Neural cell (in vitro differentiated cells): Measurements from ENCODE around the gene MAGI2.

Source experiments
- EP300 ChIP-seq: fragments of 450-650 bp; conservative IDR thresholded peaks from 2 replicates; pipeline ENCODE4 v1.6.1; 2014; ENCODE audit warnings: antibody characterized with exemption, mild to moderate bottlenecking, moderate library complexity; ENCODE audit not compliant: poor library complexity, severe bottlenecking
- MXI1 ChIP-seq: fragments of 450-650 bp; conservative IDR thresholded peaks from 2 replicates; pipeline ENCODE4 v1.6.1; 2014; ENCODE audit warnings: antibody characterized with exemption, mild to moderate bottlenecking; ENCODE audit not compliant: poor library complexity, severe bottlenecking
- RAD21 ChIP-seq: fragments of 450-650 bp; conservative IDR thresholded peaks from 2 replicates; pipeline ENCODE4 v1.6.1; 2014; ENCODE audit warnings: antibody characterized with exemption, mild to moderate bottlenecking, moderate library complexity
- TF ChIP-seq, protein P1 (sequence below): fragments of 450-650 bp; IDR thresholded peaks from 2 replicates; pipeline ENCODE4 v1.5.1; 2014; ENCODE audit warnings: antibody characterized with exemption, mild to moderate bottlenecking, moderate library complexity; ENCODE audit not compliant: poor library complexity, severe bottlenecking
- TF ChIP-seq, protein P2 (sequence below): IDR thresholded peaks from 2 replicates; pipeline ENCODE4 v1.6.1; 2012; ENCODE audit warnings: borderline replicate concordance

GRCh38 chr7:79118143-79118542 is 335.3 kb downstream of the MAGI2 start:
- TF ChIP-seq, protein P1, sequence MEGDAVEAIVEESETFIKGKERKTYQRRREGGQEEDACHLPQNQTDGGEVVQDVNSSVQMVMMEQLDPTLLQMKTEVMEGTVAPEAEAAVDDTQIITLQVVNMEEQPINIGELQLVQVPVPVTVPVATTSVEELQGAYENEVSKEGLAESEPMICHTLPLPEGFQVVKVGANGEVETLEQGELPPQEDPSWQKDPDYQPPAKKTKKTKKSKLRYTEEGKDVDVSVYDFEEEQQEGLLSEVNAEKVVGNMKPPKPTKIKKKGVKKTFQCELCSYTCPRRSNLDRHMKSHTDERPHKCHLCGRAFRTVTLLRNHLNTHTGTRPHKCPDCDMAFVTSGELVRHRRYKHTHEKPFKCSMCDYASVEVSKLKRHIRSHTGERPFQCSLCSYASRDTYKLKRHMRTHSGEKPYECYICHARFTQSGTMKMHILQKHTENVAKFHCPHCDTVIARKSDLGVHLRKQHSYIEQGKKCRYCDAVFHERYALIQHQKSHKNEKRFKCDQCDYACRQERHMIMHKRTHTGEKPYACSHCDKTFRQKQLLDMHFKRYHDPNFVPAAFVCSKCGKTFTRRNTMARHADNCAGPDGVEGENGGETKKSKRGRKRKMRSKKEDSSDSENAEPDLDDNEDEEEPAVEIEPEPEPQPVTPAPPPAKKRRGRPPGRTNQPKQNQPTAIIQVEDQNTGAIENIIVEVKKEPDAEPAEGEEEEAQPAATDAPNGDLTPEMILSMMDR, result no peak
- TF ChIP-seq RAD21, result no peak
- TF ChIP-seq, protein P2, sequence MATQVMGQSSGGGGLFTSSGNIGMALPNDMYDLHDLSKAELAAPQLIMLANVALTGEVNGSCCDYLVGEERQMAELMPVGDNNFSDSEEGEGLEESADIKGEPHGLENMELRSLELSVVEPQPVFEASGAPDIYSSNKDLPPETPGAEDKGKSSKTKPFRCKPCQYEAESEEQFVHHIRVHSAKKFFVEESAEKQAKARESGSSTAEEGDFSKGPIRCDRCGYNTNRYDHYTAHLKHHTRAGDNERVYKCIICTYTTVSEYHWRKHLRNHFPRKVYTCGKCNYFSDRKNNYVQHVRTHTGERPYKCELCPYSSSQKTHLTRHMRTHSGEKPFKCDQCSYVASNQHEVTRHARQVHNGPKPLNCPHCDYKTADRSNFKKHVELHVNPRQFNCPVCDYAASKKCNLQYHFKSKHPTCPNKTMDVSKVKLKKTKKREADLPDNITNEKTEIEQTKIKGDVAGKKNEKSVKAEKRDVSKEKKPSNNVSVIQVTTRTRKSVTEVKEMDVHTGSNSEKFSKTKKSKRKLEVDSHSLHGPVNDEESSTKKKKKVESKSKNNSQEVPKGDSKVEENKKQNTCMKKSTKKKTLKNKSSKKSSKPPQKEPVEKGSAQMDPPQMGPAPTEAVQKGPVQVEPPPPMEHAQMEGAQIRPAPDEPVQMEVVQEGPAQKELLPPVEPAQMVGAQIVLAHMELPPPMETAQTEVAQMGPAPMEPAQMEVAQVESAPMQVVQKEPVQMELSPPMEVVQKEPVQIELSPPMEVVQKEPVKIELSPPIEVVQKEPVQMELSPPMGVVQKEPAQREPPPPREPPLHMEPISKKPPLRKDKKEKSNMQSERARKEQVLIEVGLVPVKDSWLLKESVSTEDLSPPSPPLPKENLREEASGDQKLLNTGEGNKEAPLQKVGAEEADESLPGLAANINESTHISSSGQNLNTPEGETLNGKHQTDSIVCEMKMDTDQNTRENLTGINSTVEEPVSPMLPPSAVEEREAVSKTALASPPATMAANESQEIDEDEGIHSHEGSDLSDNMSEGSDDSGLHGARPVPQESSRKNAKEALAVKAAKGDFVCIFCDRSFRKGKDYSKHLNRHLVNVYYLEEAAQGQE, result no peak
- no peak for TF ChIP-seq MXI1
- TF ChIP-seq EP300, result no peak
